Measurements from ENCODE around the gene TLE1. TPM values are rescaled to one million over a fixed set of nuclear protein-coding genes. Genes with fewer than 3 reads are reported as not detected.

Gene TLE1
- total and polyA plus RNA-seq, 9 of the 15 experiments (the other 6 are each of a cell fraction or from before 2014, with no cell fraction given) = 0.11 TPM; not detected in 8

- TF ChIP-seq ZNF121 (CRISPR knock-in tag; conservative IDR thresholded peaks at IDR 0.05) (no peak), E2F6 (IDR thresholded peaks at IDR 0.05; ENCODE audit: borderline replicate concordance in 1 of 2, extremely low read depth in 1 of 2, insufficient read depth in 1 of 2, insufficient read length in 1 of 2, low read depth in 1 of 2, low read length in 1 of 2, poor library complexity in 1 of 2, severe bottlenecking in 1 of 2) (no peak), CREM (IDR thresholded peaks at IDR 0.05; ENCODE audit: low read depth) (no peak), BRD9 (IDR thresholded peaks at IDR 0.05; ENCODE audit: low read depth, partially characterized antibody) (no peak), ZBTB43 (CRISPR knock-in tag; IDR thresholded peaks at IDR 0.05) (no peak), E2F8 (IDR thresholded peaks at IDR 0.05; ENCODE audit: low read depth, partially characterized antibody) (no peak), HBP1 (CRISPR knock-in tag; IDR thresholded peaks at IDR 0.05) (no peak), ZNF224 (CRISPR knock-in tag; IDR thresholded peaks at IDR 0.05) (no peak)
Observed at GRCh38 chr9:81720450-81721086, 31.2 kb upstream of the TLE1 start (continued).
